PFSK-1 (cell line): ENCODE data around the gene TIAM2.

Source experiments
- FOXP2 ChIP-seq: optimal IDR thresholded peaks from 2 replicates; pipeline ENCODE3; 2011; ENCODE audit warnings: borderline replicate concordance, control low read depth, inconsistent platforms; ENCODE audit not compliant: insufficient read depth; ENCODE audit errors: extremely low read length, extremely low read depth
- POLR2AphosphoS5 ChIP-seq: IDR thresholded peaks from 2 replicates; pipeline ENCODE4 v1.6.1; 2012; ENCODE audit warnings: low read depth, mild to moderate bottlenecking, control low read depth, low read length, moderate library complexity
- REST ChIP-seq, 2 experiments: IDR thresholded peaks; 2 replicates each; pipeline versions ENCODE4 v1.6.1 to v1.8.0; 2011 to 2012; ENCODE audit warnings: low read depth in 2 of 2, low read length in 2 of 2, control low read depth in 1 of 2, inconsistent platforms in 1 of 2, mild to moderate bottlenecking in 1 of 2, moderate library complexity in 1 of 2; ENCODE audit not compliant: insufficient read depth in 1 of 2
- SIN3A ChIP-seq: IDR thresholded peaks from 2 replicates; pipeline ENCODE4 v1.6.1; 2012; ENCODE audit warnings: mild to moderate bottlenecking, low read length, moderate library complexity, borderline replicate concordance; ENCODE audit not compliant: insufficient read depth
- TAF1 ChIP-seq: IDR thresholded peaks from 2 replicates; pipeline ENCODE4 v1.6.1; 2012; ENCODE audit warnings: low read length, control low read depth, borderline replicate concordance; ENCODE audit not compliant: insufficient read depth

TIAM2 gene

DNA sequence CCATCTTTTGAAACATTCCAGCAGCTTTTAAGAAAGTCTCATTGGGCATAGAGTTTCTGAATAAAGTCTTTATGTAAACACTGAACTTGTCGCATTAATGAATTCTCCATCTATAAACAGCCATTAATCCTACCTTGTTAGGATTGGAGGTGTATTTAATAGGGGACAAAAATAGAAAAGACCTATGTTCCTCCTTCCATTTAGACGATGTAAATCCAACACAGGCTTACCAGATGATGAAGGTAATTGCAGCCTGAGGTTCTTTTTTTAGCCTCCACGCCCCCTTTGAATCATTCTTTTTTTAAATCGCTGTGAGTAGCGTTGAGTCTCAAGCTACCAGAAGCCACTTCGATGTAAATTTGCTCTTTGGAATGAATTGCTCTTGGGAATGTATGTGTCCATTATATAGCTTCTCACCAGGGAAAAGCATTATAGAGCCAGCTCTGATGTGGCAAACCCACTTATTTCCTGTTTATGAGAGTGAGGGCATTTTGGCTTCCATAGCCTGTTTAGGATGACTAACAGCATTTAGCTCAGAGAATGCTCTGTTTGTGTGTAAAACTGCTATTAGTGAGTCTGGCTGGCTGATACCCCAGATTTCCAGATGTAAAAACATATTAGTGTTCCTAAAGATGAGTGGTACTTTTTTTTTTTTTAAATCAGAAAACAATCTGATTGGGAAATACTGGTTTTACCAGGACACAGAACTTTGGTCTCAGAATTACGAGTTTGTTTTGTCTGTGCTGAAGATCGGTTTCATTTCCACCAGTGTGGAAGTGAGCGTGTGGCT lies 193.8 kb downstream of the TIAM2 start:
- TF ChIP-seq REST (IDR thresholded peaks at IDR 0.05; ENCODE audit: insufficient read depth in 1 of 2, low read depth in 2 of 2, low read length in 2 of 2) (no peak), TAF1 (no peak), SIN3A (no peak), FOXP2 (no peak), POLR2AphosphoS5 (no peak)

DNA sequence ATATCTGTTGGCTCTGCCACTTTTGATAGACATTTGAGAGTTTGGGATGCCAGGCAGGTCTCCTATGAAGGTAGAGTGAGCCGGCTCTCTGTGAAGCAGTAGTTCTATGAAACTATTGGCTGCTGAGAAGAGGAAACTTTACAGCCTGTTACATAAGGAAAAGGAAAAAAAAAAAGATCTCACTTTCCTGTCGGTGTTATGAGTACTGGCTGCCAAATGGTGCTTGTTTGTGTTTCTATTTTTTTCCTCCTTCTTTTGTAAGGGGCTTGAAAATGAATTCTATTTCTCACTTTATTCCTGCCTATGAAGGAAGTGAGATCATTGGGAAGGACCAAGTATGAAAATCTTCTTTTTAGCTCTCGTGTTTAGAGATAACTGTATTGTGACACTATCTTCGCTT lies 195.6 kb downstream of the TIAM2 start:
- no peak for TF ChIP-seq POLR2AphosphoS5
- no peak for TF ChIP-seq SIN3A
- TF ChIP-seq FOXP2: no peak
- no peak for TF ChIP-seq TAF1
- TF ChIP-seq REST (IDR thresholded peaks at IDR 0.05; ENCODE audit: insufficient read depth in 1 of 2, low read depth in 2 of 2, low read length in 2 of 2): no peak

- TF ChIP-seq SIN3A (no peak), FOXP2 (no peak), REST (IDR thresholded peaks at IDR 0.05; ENCODE audit: insufficient read depth in 1 of 2, low read depth in 2 of 2, low read length in 2 of 2) (no peak), TAF1 (no peak), POLR2AphosphoS5 (no peak)
Observed at GRCh38 chr6:155193526-155193925, 198.4 kb downstream of the TIAM2 start.

DNA sequence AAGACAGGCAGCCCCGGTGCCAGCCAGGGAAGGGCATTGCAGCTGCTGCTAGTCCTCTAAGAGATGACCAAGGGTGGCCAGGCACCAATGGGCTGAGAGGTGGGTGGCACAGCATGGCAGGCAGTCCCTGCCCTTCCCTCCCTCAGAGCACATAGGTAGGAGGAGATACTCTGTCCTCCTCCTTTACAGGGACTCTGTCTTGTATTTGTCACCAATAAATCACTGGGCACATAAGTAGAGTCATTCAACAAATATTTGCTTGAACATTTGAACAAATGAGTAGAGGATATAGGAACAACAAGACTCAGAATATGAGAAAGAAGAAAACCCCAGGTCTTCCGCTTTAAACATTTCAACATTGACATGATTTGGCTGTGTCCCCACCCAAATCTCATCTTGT lies 199.3 kb downstream of the TIAM2 start:
- TF ChIP-seq REST (IDR thresholded peaks at IDR 0.05; ENCODE audit: insufficient read depth in 1 of 2, low read depth in 2 of 2, low read length in 2 of 2) (no peak), SIN3A (no peak), TAF1 (no peak), FOXP2 (no peak), POLR2AphosphoS5 (no peak)
